Measurements from ENCODE around the gene LAMC1.

- no peak for TF ChIP-seq CTCF (IDR thresholded peaks at IDR 0.05)
- TF ChIP-seq POLR2A (IDR thresholded peaks at IDR 0.05), result no peak
These were observed 171.9 kb downstream of the LAMC1 start for GRCh38 chr1:183195142-183195574.
